ENCODE results near the gene TNIK.

- TF ChIP-seq POLR2A (IDR thresholded peaks at IDR 0.05) (no peak), CTCF (IDR thresholded peaks at IDR 0.05) (no peak)
These were observed 415.1 kb downstream of the TNIK start for GRCh38 chr3:171044835-171045793.

All from uterus (tissue), 2 donors.